HCT116 (cell line): ENCODE results near the gene RND3. TPM values are rescaled to one million over a fixed set of nuclear protein-coding genes. Genes with fewer than 3 reads are reported as not detected.

ENCODE experiments used
- ATAC-seq: fragments of 200-7000 bp; cut with Tn5 transposase; 2 replicates; pipeline ENCODE4 v1.9.1; 2020; ENCODE audit warnings: mild to moderate bottlenecking, moderate library complexity
- BruUV-seq: library from RNA; stranded (reverse); fragments of 400-500 nt; replicated peaks from 2 replicates; lab custom pipeline; 2021; lab: Mats Ljungman, UMichigan
- CTCF ChIA-PET: fragments of 300-600 bp; sonication (Branson Sonifier 250); formaldehyde crosslinking; loops from one replicate; lab custom pipeline; 2021; ENCODE audit warnings: antibody characterized with exemption; lab: Charles Lee
- POLR2A ChIA-PET: fragments of 300-600, 350-600 bp; sonication (Branson Sonifier 250); formaldehyde crosslinking; loops from one replicate; lab custom pipeline; 2021; ENCODE audit warnings: antibody characterized with exemption; lab: Charles Lee
- RAD21 ChIA-PET, 2 experiments: fragments of 300-600 bp; sonication (Branson Sonifier 250); formaldehyde crosslinking; loops; one replicate each; lab custom pipeline; 2023; ENCODE audit warnings: low total read pairs in 2 of 2; ENCODE audit not compliant: uncharacterized antibody in 2 of 2, unreplicated experiment in 2 of 2, low non-redundant PET in 1 of 2; lab: Charles Lee
- DNase-seq: peaks from one replicate; pipeline ENCODE4 v3.0.0-alpha.2; 2010; ENCODE audit warnings: low read depth, low spot score
- H2AFZ ChIP-seq: fragments of 200-600 bp; shearing (Covaris generic), sonication (generic); 2 replicates; pipeline ENCODE4 v1.6.1; 2017; ENCODE audit warnings: low read depth, mixed run types, mixed read lengths, antibody characterized with exemption, low read length; ENCODE audit not compliant: poor library complexity, severe bottlenecking
- H3K27ac ChIP-seq: 2 replicates; pipeline ENCODE4 v1.5.1; 2012; ENCODE audit warnings: low read depth, low read length
- H3K27me3 ChIP-seq: fragments of 200-600 bp; sonication (generic); 2 replicates; pipeline ENCODE4 v1.6.1; 2016; ENCODE audit warnings: mixed run types, low read length, mixed read lengths; ENCODE audit not compliant: insufficient read depth
- H3K36me3 ChIP-seq, 2 experiments: fragments of 200-500 bp in 1 of 2; fragments of 200-600 bp in 1 of 2; sonication (Bioruptor generic) in 1 of 2; sonication (generic) in 1 of 2; 2 replicates each; pipeline versions ENCODE4 v1.5.1 to v1.6.1; 2014 to 2016; ENCODE audit warnings: low read length in 2 of 2, inconsistent platforms in 1 of 2, mixed read lengths in 1 of 2, mixed run types in 1 of 2; ENCODE audit not compliant: insufficient read depth in 2 of 2, control insufficient read depth in 1 of 2
- H3K4me1 ChIP-seq, 2 experiments: fragments of 200-600 bp in 1 of 2; sonication (generic) in 1 of 2; 2 replicates each; pipeline versions ENCODE4 v1.5.1 to v1.6.1; 2012 to 2017; ENCODE audit warnings: low read length in 2 of 2, inconsistent platforms in 1 of 2, mild to moderate bottlenecking in 1 of 2, mixed read lengths in 1 of 2, mixed run types in 1 of 2, moderate library complexity in 1 of 2; ENCODE audit not compliant: insufficient read depth in 2 of 2, control insufficient read depth in 1 of 2
- H3K4me2 ChIP-seq: fragments of 200-600 bp; sonication (generic); 2 replicates; pipeline ENCODE4 v1.6.1; 2017; ENCODE audit warnings: mixed run types, low read length, mixed read lengths
- H3K4me3 ChIP-seq, 2 experiments: fragments of 200-600 bp in 1 of 2; sonication (generic) in 1 of 2; replicated peaks in 1 of 2; 2 replicates each; pipeline ENCODE4 v1.5.1; 2011 to 2016; ENCODE audit warnings: low read length in 2 of 2, control low read depth in 1 of 2, low read depth in 1 of 2, mild to moderate bottlenecking in 1 of 2, mixed read lengths in 1 of 2, mixed run types in 1 of 2
- H3K79me2 ChIP-seq: fragments of 200-600 bp; sonication (generic); 2 replicates; pipeline ENCODE4 v1.6.1; 2017; ENCODE audit warnings: mild to moderate bottlenecking, mixed run types, low read length, moderate library complexity, mixed read lengths; ENCODE audit not compliant: insufficient read depth
- H3K9ac ChIP-seq: fragments of 200-600 bp; sonication (generic); 2 replicates; pipeline ENCODE4 v1.6.1; 2016; ENCODE audit warnings: low read length, mixed read lengths
- H3K9me2 ChIP-seq: fragments of 200-600 bp; sonication (generic), shearing (Covaris generic); 2 replicates; pipeline ENCODE4 v1.6.1; 2017; ENCODE audit warnings: mixed run types, mild to moderate bottlenecking, moderate library complexity; ENCODE audit not compliant: insufficient read depth
- H3K9me3 ChIP-seq, 2 experiments: fragments of 200-500 bp in 1 of 2; fragments of 200-600 bp in 1 of 2; sonication (Bioruptor generic) in 1 of 2; sonication (generic) in 1 of 2; 2 replicates each; pipeline ENCODE4 v1.6.1; 2014 to 2017; ENCODE audit warnings: low read length in 2 of 2, mixed read lengths in 2 of 2, inconsistent platforms in 1 of 2, low read depth in 1 of 2, mild to moderate bottlenecking in 1 of 2, mixed run types in 1 of 2, moderate library complexity in 1 of 2; ENCODE audit not compliant: control insufficient read depth in 1 of 2, insufficient read depth in 1 of 2
- H4K20me1 ChIP-seq: fragments of 200-600 bp; sonication (generic), shearing (Covaris generic); 2 replicates; pipeline ENCODE4 v1.6.1; 2017; ENCODE audit warnings: mixed run types, mild to moderate bottlenecking, moderate library complexity; ENCODE audit not compliant: insufficient read depth
- ATF3 ChIP-seq: IDR thresholded peaks from 2 replicates; pipeline ENCODE4 v1.6.1; 2012
- CBX3 ChIP-seq: IDR thresholded peaks from 2 replicates; pipeline ENCODE4 v1.6.1; 2012; ENCODE audit warnings: low read depth
- CEBPB ChIP-seq: IDR thresholded peaks from 2 replicates; pipeline ENCODE4 v1.6.1; 2012; ENCODE audit warnings: low read depth
- EGR1 ChIP-seq: IDR thresholded peaks from 2 replicates; pipeline ENCODE4 v1.6.1; 2012; ENCODE audit warnings: low read depth
- ELF1 ChIP-seq: IDR thresholded peaks from 2 replicates; pipeline ENCODE4 v1.6.1; 2012; ENCODE audit warnings: low read depth, borderline replicate concordance
- EZH2 ChIP-seq: fragments of 200-600 bp; sonication (generic); IDR thresholded peaks from 2 replicates; pipeline ENCODE4 v1.6.1; 2017; ENCODE audit warnings: antibody characterized with exemption, mixed run types
- EZH2phosphoT487 ChIP-seq: fragments of 200-600 bp; IDR thresholded peaks from 2 replicates; pipeline ENCODE4 v1.6.1; 2018; ENCODE audit warnings: antibody characterized with exemption, borderline replicate concordance
- FOSL1 ChIP-seq: IDR thresholded peaks from 2 replicates; pipeline ENCODE4 v1.6.1; 2012; ENCODE audit warnings: low read depth
- JUND ChIP-seq: IDR thresholded peaks from 2 replicates; pipeline ENCODE4 v1.6.1; 2012
- REST ChIP-seq: IDR thresholded peaks from 2 replicates; pipeline ENCODE4 v1.6.1; 2012; ENCODE audit warnings: low read depth
- SIN3A ChIP-seq: IDR thresholded peaks from 2 replicates; pipeline ENCODE4 v1.6.1; 2012; ENCODE audit warnings: low read depth
- SP1 ChIP-seq: IDR thresholded peaks from 2 replicates; pipeline ENCODE4 v1.6.1; 2012; ENCODE audit warnings: low read depth
- SRF ChIP-seq: IDR thresholded peaks from 2 replicates; pipeline ENCODE4 v1.6.1; 2012; ENCODE audit warnings: low read depth
- TCF7L2 ChIP-seq: IDR thresholded peaks from 2 replicates; pipeline ENCODE4 v1.7.0; 2011; ENCODE audit warnings: borderline replicate concordance, inconsistent platforms; ENCODE audit not compliant: insufficient read depth, insufficient read length; ENCODE audit errors: extremely low read depth
- YY1 ChIP-seq: IDR thresholded peaks from 2 replicates; pipeline ENCODE4 v1.6.1; 2011; ENCODE audit warnings: low read length, low read depth, moderate library complexity, mild to moderate bottlenecking; ENCODE audit not compliant: insufficient replicate concordance; ENCODE audit errors: extremely low read depth
- ZBTB33 ChIP-seq: IDR thresholded peaks from 2 replicates; pipeline ENCODE4 v1.6.1; 2011; ENCODE audit warnings: mild to moderate bottlenecking, low read length, moderate library complexity; ENCODE audit not compliant: insufficient replicate concordance; ENCODE audit errors: extremely low read depth
- ZNF274 ChIP-seq: fragments of 200-500 bp; sonication (Bioruptor generic); IDR thresholded peaks from 2 replicates; pipeline ENCODE4 v1.6.1; 2014; ENCODE audit warnings: mild to moderate bottlenecking, low read depth, low read length, inconsistent platforms
- intact Hi-C: fragments of 100-400 bp; cut with micrococcal nuclease; formaldehyde crosslinking; loops from 2 replicates; pipeline ENCODE4 v1.10.0; 2022
- total RNA-seq: library from RNA; stranded (reverse); gene quantifications from one replicate; pipeline ENCODE4 v1.2.1, GENCODE V29; 2021; ENCODE audit not compliant: unreplicated experiment
- TF ChIP-seq, protein P1 (sequence below), 3 experiments: fragments of 200-600 bp in 1 of 3; sonication (generic) in 1 of 3; IDR thresholded peaks in 2 of 3; conservative IDR thresholded peaks in 1 of 3; 2 replicates each; pipeline ENCODE4 v1.5.1; 2012 to 2017; ENCODE audit warnings: low read depth in 2 of 3, low read length in 2 of 3, antibody characterized with exemption in 1 of 3, borderline replicate concordance in 1 of 3, control low read depth in 1 of 3, mild to moderate bottlenecking in 1 of 3, mixed read lengths in 1 of 3, mixed run types in 1 of 3, moderate library complexity in 1 of 3; ENCODE audit not compliant: insufficient read depth in 1 of 3
- TF ChIP-seq, protein P2 (sequence below): IDR thresholded peaks from 2 replicates; pipeline ENCODE4 v1.6.1; 2012

Gene RND3
- total RNA-seq, 1 experiment from 2014 or later, result 15.0 TPM

DNA sequence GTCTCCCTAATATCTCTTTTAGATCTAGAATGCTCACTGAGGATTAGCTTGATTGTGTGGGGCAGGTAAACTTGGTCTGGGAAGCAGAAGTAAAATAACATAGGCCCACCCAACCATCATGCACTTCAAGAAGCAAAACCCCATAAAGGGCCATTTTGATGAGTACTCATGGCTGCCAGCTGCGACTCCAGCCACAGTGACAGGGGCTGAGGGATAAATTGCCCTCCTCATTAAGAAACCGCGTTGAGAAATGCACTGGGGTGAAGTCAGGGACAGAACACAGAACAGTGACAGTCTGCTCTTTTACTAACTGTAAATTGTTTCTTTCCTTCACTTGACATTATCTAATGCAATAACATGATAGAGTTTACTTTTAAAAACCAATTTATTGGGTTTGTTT is 60.2 kb downstream of the RND3 start (continued):
- no peak for TF ChIP-seq ZNF274
- TF ChIP-seq CEBPB, result no peak
- TF ChIP-seq REST, result no peak
- TF ChIP-seq, all 23 proteins: peak for 0

DNA sequence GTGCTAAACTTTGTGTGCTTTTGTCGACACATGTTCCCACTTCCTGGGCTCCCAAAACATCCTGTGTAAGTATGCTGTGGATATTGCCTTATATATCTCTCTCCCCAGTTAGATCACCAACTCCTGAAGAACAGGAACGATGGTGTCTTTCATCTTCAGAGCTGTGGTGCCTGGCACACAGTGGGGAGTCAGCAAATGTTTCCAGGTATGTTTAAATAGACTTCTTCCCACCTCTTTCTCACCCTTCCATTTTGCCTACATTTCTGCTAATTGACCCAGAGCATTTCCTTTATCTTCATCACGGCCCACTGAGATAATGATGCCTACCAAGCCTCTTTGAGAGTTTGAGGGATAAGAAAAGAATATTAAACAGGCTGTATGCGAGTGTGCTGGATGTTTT is 60.7 kb downstream of the RND3 start:
- no peak overlapping the region for H3K9ac ChIP-seq
- DNase-seq (no peak), ATAC-seq (no peak)
- H3K27ac ChIP-seq, result no peak overlapping the region
- no peak overlapping the region for H3K4me3 ChIP-seq
- H4K20me1 ChIP-seq, result no peaks in the 10 kb centered on the region
- no peak overlapping the region for H3K4me2 ChIP-seq
- BruUV-seq, result no TSS peak
- no peak overlapping the region for H2AFZ ChIP-seq
- H3K27me3 ChIP-seq, result no peaks in the 10 kb centered on the region
- no peaks in the 10 kb centered on the region for H3K79me2 ChIP-seq
- H3K9me3 ChIP-seq, result no peaks in the 10 kb centered on the region
- intact Hi-C loops, result no loop called here
- POLR2A ChIA-PET, result no interaction called here
- H3K36me3 ChIP-seq, result no peaks in the 10 kb centered on the region
- RAD21 ChIA-PET, result no interaction called here
- no peaks in the 10 kb centered on the region for H3K4me1 ChIP-seq
- H3K9me2 ChIP-seq, result no peaks in the 10 kb centered on the region; the same call in 1 of the 2 replicates
- CTCF ChIA-PET, result no interaction called here
- TF ChIP-seq ELF1 (no peak), SP1 (no peak), TCF7L2 (no peak), CBX3 (no peak), JUND (no peak), EGR1 (no peak), SRF (no peak), ZNF274 (no peak), FOSL1 (no peak), SIN3A (no peak), ATF3 (no peak), EZH2 (no peak), YY1 (no peak), ZBTB33 (no peak), CEBPB (no peak), EZH2phosphoT487 (no peak)
- TF ChIP-seq, protein P1, sequence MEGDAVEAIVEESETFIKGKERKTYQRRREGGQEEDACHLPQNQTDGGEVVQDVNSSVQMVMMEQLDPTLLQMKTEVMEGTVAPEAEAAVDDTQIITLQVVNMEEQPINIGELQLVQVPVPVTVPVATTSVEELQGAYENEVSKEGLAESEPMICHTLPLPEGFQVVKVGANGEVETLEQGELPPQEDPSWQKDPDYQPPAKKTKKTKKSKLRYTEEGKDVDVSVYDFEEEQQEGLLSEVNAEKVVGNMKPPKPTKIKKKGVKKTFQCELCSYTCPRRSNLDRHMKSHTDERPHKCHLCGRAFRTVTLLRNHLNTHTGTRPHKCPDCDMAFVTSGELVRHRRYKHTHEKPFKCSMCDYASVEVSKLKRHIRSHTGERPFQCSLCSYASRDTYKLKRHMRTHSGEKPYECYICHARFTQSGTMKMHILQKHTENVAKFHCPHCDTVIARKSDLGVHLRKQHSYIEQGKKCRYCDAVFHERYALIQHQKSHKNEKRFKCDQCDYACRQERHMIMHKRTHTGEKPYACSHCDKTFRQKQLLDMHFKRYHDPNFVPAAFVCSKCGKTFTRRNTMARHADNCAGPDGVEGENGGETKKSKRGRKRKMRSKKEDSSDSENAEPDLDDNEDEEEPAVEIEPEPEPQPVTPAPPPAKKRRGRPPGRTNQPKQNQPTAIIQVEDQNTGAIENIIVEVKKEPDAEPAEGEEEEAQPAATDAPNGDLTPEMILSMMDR (IDR thresholded peaks at IDR 0.05 in 2 of 3, conservative IDR thresholded peaks at IDR 0.05 in 1 of 3; ENCODE audit: borderline replicate concordance in 1 of 3, insufficient read depth in 1 of 3, low read depth in 2 of 3, low read length in 2 of 3), result no peak
- TF ChIP-seq, protein P2, sequence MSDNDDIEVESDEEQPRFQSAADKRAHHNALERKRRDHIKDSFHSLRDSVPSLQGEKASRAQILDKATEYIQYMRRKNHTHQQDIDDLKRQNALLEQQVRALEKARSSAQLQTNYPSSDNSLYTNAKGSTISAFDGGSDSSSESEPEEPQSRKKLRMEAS, result no peak
